HG02981 (cell line): ENCODE data around the gene USP32.

Experiments
- ATAC-seq: cut with Tn5 transposase; IDR thresholded peaks from one replicate; pipeline ENCODE4 v1.9.1; 2021; ENCODE audit warnings: mild to moderate bottlenecking, moderate library complexity; ENCODE audit not compliant: unreplicated experiment

Gene USP32

GRCh38 chr17:60160829-60161501 is 231.0 kb downstream of the USP32 start:
- no peak for ATAC-seq

- no peak for ATAC-seq
Observed at GRCh38 chr17:60159479-60159866, 232.5 kb downstream of the USP32 start.

- ATAC-seq, result no peak
Observed at GRCh38 chr17:60158751-60159478, 233.0 kb downstream of the USP32 start.

DNA sequence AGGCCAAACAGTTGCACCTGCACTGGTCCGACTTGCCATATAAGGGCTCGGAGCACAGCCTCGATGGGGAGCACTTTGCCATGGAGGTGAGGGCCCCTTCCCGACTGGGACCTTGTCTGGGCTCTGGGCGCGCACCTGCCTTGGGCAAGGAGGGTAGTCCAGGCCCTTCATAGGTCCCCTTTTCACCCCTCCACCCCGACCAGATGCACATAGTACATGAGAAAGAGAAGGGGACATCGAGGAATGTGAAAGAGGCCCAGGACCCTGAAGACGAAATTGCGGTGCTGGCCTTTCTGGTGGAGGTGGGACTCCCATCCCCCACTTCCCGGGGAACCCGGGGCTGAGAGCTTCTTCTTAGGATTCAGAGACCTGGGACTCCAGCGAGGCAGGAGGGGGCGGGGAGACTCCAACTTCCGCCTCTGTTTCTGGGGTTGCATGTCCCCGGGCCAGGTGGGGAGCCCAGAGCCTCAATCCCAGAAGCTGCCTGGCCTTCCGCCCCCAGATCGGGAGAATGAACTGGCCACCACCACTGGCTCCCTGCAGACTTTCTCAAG is 234.4 kb downstream of the USP32 start:
- no peak for ATAC-seq

- no peak for ATAC-seq
Observed at GRCh38 chr17:60156746-60157145, 235.2 kb downstream of the USP32 start.

GRCh38 chr17:60155815-60156214 is 236.1 kb downstream of the USP32 start:
- ATAC-seq, result no peak

GRCh38 chr17:60155427-60155814 is 236.5 kb downstream of the USP32 start:
- ATAC-seq, result no peak

DNA sequence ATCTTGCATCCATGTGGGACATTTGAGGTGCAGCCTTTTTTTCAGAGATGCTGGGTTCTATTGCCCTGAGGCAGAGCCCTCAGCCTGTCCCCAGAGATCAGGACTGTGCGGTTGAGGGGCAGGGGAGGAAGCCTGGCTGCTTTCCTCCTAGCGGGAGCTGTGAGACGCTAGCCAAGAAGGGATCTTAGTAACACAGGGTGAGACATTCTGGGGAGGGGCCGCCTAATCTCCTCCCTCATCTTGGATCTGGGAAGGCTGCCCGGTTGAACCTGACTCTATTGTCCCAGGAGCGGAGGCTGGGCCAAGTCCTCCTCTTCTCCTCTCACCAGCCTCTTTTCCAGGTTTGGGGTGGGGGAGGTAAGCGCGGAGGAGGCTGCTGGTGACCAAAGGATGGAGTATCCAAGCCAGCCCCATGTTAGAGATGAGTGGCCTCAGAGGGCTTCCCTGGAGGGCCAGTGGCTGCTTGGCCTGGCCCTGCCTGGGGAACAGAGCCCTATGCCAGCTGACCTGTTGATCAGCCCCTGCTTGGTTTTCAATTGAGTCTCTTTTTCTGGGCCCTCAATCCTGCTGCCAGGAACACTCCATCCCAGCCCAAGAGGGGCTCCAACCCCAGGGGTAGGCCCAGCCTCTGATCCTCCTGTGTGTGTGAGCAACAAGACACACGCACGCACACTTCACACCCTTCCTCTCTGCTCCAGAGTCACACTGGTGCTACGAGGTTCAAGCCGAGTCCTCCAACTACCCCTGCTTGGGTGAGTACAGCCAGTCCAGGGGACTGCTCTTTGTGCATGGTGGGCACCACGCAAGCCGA is 237.1 kb downstream of the USP32 start:
- no peak for ATAC-seq

- ATAC-seq, result no peak
Observed at GRCh38 chr17:60153606-60154390, 238.1 kb downstream of the USP32 start.

DNA sequence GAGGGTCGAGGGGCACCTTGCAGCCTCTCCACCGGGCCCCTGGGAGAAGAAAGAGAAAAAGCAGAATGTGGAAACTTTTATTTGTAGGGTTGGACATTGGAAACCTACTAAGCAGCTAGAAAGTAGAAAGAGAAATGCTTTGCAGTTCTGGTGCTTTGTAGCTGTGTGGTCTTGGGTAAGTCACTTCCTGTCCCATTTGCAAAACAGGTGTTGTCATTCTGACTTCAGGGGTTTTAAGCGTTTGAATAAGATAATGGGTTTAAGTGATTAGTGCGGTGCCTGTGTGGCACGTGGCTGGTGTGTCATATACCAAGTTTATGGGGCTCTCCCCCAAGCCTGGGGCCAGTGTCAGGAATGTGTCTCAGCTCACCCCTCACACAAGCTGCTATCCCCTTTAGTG is 240.6 kb downstream of the USP32 start:
- peak; percentile 66 for ATAC-seq

GRCh38 chr17:60149691-60150582 is 242.0 kb downstream of the USP32 start, which contains the start of gene CA4:
Gene CA4 (plus strand): TSS chr17:60149973. CDS start chr17:60150035, 62 bp downstream.
- ATAC-seq, result no peak

GRCh38 chr17:60148373-60148772 is 243.6 kb downstream of the USP32 start:
- no peak for ATAC-seq

GRCh38 chr17:60147553-60148223 is 244.2 kb downstream of the USP32 start:
- no peak for ATAC-seq

GRCh38 chr17:60146206-60146605 is 245.7 kb downstream of the USP32 start:
- ATAC-seq, result no peak

DNA sequence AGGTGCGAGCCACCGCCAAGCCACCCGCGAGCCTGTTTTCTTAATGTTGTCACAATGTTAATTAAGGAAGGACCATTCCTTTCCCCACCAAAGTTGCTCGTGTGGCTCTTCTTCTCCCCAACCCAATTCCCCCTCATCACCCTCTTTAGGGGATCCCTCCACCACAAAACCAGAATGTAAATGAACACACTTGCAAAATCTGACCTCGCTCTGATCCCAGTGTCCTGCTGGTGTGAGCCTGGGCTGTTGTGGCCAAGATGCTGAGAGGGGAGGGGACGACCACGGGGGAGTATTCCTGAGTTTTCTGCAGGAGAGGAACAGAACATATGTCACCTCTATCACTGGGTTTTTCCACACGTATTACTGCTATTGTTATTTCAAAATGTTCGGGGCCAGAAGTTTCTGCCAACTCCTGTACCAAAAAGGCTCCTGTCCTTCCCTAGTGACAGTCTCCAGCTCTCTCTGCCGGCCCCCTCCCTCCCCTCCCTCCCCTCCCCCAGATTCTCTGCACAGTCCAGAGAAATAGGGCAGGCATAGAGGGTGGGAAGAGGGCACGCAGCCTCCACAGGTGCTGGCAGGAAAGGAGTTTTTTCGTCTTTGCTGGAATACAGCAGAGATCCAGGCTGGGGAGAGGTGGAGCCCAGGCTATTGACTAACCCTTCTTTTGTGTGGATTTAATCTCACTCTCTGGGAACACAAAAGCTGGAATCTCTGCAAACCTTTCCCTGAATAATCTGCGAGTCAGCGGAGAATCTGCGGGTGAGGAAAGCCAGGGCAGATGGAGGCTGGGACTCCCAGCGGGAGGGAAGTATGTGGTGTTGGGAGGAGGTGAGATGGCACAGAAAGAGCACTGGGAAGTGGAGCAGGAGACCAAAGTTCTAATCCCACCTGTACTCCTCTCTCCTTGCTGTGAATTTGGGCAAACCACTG is 246.7 kb downstream of the USP32 start:
- no peak for ATAC-seq

DNA sequence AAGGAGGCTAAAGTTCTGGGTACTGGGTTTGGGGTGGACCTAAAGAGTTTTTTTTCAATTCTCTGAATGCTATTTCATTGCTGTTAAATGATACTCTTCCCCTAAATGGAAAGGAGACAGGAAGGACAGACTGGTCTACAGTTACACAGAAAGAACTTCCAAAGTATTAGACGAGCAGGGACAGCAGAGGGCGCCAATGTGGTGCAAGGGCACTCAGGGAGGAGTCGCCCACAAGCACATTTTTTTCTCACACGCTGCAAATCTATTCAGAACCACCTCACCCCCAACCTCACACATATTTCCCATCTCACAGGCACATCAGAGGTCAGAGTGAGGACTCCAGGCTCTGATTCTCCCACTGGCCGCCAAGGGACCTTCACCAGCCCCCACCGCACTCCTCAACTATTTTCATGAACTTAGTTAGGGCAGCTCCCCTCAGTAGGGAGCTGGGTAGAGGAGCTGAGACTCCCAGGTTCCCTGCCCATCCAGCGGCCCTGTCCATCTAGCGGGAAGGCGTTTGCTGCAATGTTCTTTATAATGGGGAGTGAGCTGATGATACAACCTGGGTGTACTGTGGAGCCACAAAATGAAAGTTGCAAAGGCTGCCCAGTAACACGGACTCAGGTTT is 248.9 kb downstream of the USP32 start:
- peak; percentile 50 for ATAC-seq
